Measurements from ENCODE around the gene OR5V1.
"Not testable (repeated sequence)": the region's sequence is repeated elsewhere in the genome, so short reads cannot be mapped to it uniquely, and the experiment has no call there.

OR5V1 gene

DNA sequence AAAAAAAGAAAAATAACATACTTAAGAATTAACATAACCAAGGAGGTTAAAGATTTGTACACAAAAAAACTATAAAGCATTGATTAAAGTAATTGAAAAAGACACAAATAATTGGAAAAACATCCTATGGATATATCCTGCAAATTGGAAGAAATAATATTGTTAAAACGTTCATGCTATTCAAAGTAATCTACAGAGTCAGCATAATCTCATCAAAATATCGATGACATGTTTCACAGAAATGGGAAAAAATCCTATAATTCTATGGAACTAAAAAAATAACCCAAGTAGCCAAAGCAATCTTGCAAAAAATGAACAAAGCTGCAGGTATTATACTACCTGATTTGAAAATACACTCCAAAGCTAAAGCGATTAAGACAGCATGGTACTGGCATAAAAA is 23.3 kb downstream of the OR5V1 start:
- H3K36me3 ChIP-seq (ENCODE audit: control insufficient read depth in 2 of 2, insufficient read depth in 2 of 2, low read length in 2 of 2): no peaks in the 10 kb centered on the region
- H3K4me1 ChIP-seq (ENCODE audit: control insufficient read depth, insufficient read depth, low read length): no peaks in the 10 kb centered on the region
- peaks cover 0 to 3% of the 10 kb centered on the region in 2 donors for H3K9me3 ChIP-seq (ENCODE audit: control insufficient read depth in 2 of 2, low read length in 2 of 2)
- H3K27ac ChIP-seq (ENCODE audit: low read length): no peak overlapping the region
- H3K9ac ChIP-seq (ENCODE audit: low read length in 2 of 2): no peak overlapping the region
- no peak overlapping the region for H3K4me3 ChIP-seq (ENCODE audit: low read length in 2 of 2)
- H3K27me3 ChIP-seq (ENCODE audit: control insufficient read depth in 1 of 2, insufficient read depth in 2 of 2, low read length in 2 of 2): no peaks in the 10 kb centered on the region

DNA sequence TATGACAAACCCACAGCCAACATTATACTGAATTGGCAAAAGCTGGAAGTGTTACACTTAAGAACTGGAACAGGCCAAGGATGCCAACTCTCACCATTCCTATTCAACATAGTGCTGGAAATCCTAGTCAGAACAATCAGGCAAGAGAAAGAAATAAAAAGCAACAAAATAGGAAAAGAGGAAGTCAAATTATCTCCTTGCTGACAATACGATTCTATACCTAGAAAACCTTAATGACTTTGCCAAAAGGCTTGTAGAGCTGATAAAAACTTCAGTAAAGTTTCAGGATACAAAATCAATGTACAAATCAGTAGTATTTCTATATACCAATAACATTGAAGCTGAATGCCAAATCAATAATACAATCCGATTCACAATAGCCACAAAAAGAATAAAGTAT is 32.4 kb downstream of the OR5V1 start:
- Histone ChIP-seq H3K4me3 (ENCODE audit: low read length in 2 of 2) (no peak overlapping the region), H3K9me3 (ENCODE audit: control insufficient read depth in 2 of 2, low read length in 2 of 2) (peaks cover 0 to 3% of the 10 kb centered on the region in 2 donors), H3K4me1 (ENCODE audit: control insufficient read depth, insufficient read depth, low read length) (no peaks in the 10 kb centered on the region), H3K9ac (ENCODE audit: low read length in 2 of 2) (no peak overlapping the region), H3K27me3 (ENCODE audit: control insufficient read depth in 1 of 2, insufficient read depth in 2 of 2, low read length in 2 of 2) (no peaks in the 10 kb centered on the region), H3K36me3 (ENCODE audit: control insufficient read depth in 2 of 2, insufficient read depth in 2 of 2, low read length in 2 of 2) (no peaks in the 10 kb centered on the region), H3K27ac (ENCODE audit: low read length) (no peak overlapping the region)

DNA sequence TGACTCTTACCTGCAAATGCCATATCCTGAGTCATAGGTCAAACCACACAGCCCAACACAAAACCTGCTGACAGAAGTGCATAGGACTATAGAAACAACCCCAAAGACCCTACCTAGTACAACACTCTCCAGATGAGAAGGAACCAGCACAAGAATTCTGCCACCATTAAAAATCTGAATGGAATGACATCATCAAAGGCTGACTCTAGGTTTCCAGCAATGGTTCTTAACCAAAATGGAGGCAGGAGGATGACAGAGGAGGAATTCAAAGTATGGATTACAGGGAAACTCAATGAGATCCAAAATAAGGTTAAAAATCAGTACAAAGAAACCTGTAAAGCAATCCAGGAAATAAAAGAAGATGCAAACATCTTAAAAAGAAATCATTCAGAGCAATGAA is 36.0 kb downstream of the OR5V1 start:
- Histone ChIP-seq H3K4me3 (ENCODE audit: low read length in 2 of 2) (no peak overlapping the region), H3K27me3 (ENCODE audit: control insufficient read depth in 1 of 2, insufficient read depth in 2 of 2, low read length in 2 of 2) (no peaks in the 10 kb centered on the region), H3K27ac (ENCODE audit: low read length) (no peak overlapping the region), H3K9ac (ENCODE audit: low read length in 2 of 2) (no peak overlapping the region), H3K9me3 (ENCODE audit: control insufficient read depth in 2 of 2, low read length in 2 of 2) (peaks cover 0 to 3% of the 10 kb centered on the region in 2 donors), H3K4me1 (ENCODE audit: control insufficient read depth, insufficient read depth, low read length) (no peaks in the 10 kb centered on the region), H3K36me3 (ENCODE audit: control insufficient read depth in 2 of 2, insufficient read depth in 2 of 2, low read length in 2 of 2) (no peaks in the 10 kb centered on the region)

DNA sequence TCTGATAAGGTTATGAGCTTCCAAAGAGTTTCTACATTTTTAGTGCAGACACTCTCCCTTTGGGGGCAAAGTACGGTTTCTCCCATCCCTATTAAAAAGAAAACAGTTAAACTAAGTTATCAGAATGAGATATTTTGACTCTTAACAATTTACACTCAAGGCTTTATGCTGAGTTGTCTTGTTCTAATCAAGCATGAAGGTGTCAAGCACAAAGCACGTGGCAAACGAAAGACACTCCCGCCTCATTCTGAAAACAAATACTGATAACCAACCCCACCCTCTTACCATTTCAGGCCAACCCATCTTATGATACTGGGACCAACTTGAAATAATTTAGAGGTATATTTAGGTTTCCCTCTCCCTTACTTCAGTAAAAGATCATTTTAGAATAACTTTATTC is 42.9 kb downstream of the OR5V1 start:
- Histone ChIP-seq H3K27me3 (ENCODE audit: control insufficient read depth in 1 of 2, insufficient read depth in 2 of 2, low read length in 2 of 2) (no peaks in the 10 kb centered on the region), H3K4me3 (ENCODE audit: low read length in 2 of 2) (no peak overlapping the region), H3K9me3 (ENCODE audit: control insufficient read depth in 2 of 2, low read length in 2 of 2) (no peaks in the 10 kb centered on the region), H3K9ac (ENCODE audit: low read length in 2 of 2) (no peak overlapping the region), H3K4me1 (ENCODE audit: control insufficient read depth, insufficient read depth, low read length) (no peaks in the 10 kb centered on the region), H3K27ac (ENCODE audit: low read length) (no peak overlapping the region), H3K36me3 (ENCODE audit: control insufficient read depth in 2 of 2, insufficient read depth in 2 of 2, low read length in 2 of 2) (no peaks in the 10 kb centered on the region)

DNA sequence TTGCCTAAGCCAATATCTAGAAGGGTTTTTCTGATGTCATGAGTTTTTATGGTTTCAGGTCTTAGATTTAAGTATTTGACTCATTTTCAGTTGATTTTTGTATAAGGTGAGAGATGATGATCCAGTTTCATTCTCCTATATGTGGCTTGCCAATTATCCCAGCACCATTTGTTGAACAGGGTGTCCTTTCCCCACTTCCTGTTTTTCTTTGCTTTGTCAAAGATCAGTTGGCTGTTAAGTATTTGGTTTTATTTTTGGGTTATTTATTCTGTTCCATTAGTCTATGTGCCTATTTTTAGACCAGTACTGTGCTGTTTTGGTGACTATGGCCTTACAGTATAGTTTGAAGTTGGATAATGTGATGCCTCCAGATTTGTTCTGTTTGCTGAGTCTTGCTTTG is 45.3 kb downstream of the OR5V1 start:
- not testable (repeated sequence) for H3K9me3 ChIP-seq (ENCODE audit: control insufficient read depth in 2 of 2, low read length in 2 of 2)

DNA sequence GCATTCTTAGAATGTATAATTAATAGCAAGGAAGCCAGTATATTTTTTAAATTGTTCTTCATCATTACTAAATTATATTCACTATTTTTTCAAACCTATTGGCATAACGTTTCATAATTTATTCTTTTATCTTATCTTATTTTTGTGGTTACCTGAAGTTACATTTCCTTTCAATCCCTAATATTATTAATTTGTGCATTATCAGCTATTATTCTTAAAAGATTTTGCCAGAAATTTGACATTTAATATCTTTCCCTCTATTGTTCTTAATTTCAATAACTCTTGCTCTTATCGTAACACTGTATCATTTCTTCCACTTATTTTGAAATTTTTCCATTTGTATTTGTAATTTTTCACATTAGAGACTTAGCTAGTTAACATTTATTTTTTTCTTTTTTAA is 48.7 kb downstream of the OR5V1 start:
- H3K27me3 ChIP-seq (ENCODE audit: control insufficient read depth in 1 of 2, insufficient read depth in 2 of 2, low read length in 2 of 2): no peaks in the 10 kb centered on the region
- no peaks in the 10 kb centered on the region for H3K4me1 ChIP-seq (ENCODE audit: control insufficient read depth, insufficient read depth, low read length)
- no peak overlapping the region for H3K4me3 ChIP-seq (ENCODE audit: low read length in 2 of 2)
- H3K9ac ChIP-seq (ENCODE audit: low read length in 2 of 2): no peak overlapping the region
- H3K27ac ChIP-seq (ENCODE audit: low read length): no peak overlapping the region
- no peaks in the 10 kb centered on the region for H3K36me3 ChIP-seq (ENCODE audit: control insufficient read depth in 2 of 2, insufficient read depth in 2 of 2, low read length in 2 of 2)
- H3K9me3 ChIP-seq (ENCODE audit: control insufficient read depth in 2 of 2, low read length in 2 of 2): no peaks in the 10 kb centered on the region

More for the DNA sequence above, 45.3 kb downstream of the OR5V1 start:
- not testable (repeated sequence) for H3K27me3 ChIP-seq (ENCODE audit: control insufficient read depth in 1 of 2, insufficient read depth in 2 of 2, low read length in 2 of 2); H3K4me3 ChIP-seq (ENCODE audit: low read length in 2 of 2); H3K4me1 ChIP-seq (ENCODE audit: control insufficient read depth, insufficient read depth, low read length); H3K27ac ChIP-seq (ENCODE audit: low read length); H3K9ac ChIP-seq (ENCODE audit: low read length in 2 of 2); H3K36me3 ChIP-seq (ENCODE audit: control insufficient read depth in 2 of 2, insufficient read depth in 2 of 2, low read length in 2 of 2)
